Right ventricle myocardium inferior (tissue), 1 donor: ENCODE measurements around the gene CPAMD8. TPM values are rescaled to one million over a fixed set of nuclear protein-coding genes. Genes with fewer than 3 reads are reported as not detected.
"Not testable (repeated sequence)": the region's sequence is repeated elsewhere in the genome, so short reads cannot be mapped to it uniquely, and the experiment has no call there.

ENCODE experiments used
- ATAC-seq: fragments of 200-7000 bp; cut with Tn5 transposase; one replicate; pipeline ENCODE4 v1.9.1; 2020; ENCODE audit warnings: mild to moderate bottlenecking, moderate library complexity
- DNase-seq: peaks from one replicate; pipeline ENCODE4 v3.0.0; 2021; ENCODE audit errors: missing footprints
- intact Hi-C: fragments of 100-400 bp; cut with DNase I; formaldehyde crosslinking; loops from one replicate; pipeline ENCODE4 v1.11.0; 2022
- total RNA-seq: library from RNA; stranded (reverse); fragmentation: NEBNext Ultra II Directional; extraction: Animal tissue kit (Norgen Biotek cat#: 25700); gene quantifications from one replicate; pipeline ENCODE4 v1.2.1, GENCODE V29; 2021
- donor health status: DM: no; HTN: yes; CAD: no; lungs with severe emphysema.

CPAMD8 gene
- total RNA-seq, 1 donor from 2014 or later, result 16.0 TPM

DNA sequence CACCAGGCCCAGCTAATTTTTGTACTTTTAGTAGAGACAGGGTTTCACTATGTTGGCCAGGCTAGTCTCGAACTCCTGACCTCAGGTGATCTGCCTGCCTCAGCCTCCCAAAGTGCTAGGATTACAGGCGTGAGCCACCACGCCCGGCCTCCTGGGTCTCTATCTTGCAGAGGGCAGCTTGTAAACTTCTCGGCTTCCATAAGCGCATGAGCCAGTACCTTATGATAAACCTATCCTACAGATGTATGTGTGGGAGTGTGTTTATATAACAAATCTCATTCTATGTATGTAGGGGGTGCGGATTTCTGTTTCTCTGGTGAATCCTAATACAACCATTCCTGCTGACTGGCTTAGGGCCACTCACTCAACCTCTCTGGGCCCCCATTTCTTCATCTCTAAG is 86.5 kb downstream of the CPAMD8 start:
- not testable (repeated sequence) for ATAC-seq

DNA sequence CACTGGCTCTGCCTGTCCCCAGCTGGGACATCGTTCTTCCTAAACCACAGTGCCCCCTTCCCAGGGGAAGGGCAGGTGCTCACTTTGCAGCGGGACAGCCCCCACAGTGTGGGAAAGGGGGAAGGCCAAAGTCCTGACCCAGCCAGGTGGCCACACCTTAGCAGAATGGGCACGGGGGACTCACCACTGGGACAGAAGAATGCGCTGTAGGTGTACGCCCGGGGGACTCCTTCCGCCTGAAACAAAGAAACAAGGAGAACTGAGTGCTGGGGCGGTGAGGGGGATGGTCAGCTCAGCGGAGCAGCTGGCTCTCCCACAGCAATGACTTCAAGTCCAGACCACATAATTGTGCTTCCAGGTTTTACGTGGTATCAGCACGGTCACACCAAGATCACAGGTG is 88.4 kb downstream of the CPAMD8 start:
- ATAC-seq (no peak), DNase-seq (no peak)
- intact Hi-C loops, result no loop called here

More for the DNA sequence above, 86.5 kb downstream of the CPAMD8 start:
- DNase-seq, intact Hi-C loops: not testable (repeated sequence)

DNA sequence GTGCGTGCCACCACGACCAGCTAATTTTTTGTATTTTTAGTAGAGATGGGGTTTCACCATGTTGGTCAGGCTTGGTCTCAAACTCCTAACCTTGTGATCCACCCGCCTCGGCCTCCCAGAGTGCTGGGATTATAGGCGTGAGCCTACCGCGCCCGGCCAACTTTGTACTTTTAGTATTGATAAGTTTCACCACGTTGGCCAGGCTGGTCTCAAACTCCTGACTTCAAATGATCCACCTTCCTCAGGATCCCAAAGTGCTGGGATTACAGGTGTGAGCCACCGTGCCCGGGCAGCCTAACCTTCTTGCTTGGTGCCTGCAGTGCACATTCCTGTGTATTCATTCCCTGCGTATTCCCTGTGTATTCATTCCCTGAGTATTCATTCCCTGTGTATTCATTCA is 88.8 kb downstream of the CPAMD8 start:
- ATAC-seq, DNase-seq, intact Hi-C loops: not testable (repeated sequence)

DNA sequence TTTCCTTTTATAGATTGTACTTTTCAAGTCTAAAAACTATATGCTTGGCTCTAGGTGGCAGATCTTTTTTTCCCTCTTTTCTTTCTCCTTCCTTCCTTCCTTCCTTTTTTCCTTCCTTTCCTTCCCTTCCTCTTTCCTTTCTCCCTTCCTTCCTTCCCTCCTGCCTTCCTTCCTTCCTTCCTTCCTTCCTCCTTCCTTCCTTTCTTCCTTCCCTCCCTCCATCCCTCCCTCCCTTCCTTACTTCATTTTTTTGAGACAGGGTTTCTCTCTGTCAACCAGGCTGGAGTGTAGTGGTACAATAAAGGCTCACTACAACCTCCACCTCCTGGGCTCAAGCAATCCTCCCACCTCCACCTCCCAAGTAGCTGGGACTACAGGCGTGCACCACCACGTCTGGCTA is 89.7 kb downstream of the CPAMD8 start:
- DNase-seq (no peak), ATAC-seq (no peak)
- intact Hi-C loops, result no loop called here

DNA sequence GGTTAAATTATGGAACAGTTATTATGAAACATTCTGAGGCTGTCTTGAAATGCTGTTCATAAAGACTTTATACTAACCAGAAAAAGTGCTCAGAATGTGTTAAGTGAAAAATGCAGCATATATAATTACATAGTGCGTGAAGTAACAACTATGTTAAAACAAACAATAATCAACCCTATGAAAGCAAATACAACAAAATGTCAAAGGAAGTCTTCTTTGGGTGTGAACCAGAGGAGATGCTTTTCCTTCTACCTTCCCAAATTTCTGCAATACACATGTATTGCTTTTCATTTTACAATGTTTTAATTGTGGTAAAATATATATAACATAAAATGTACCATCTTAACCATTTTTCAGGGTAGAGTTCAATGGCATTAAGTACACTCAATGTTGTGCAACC is 92.1 kb downstream of the CPAMD8 start:
- no peak for ATAC-seq
- intact Hi-C loops, result no loop called here

DNA sequence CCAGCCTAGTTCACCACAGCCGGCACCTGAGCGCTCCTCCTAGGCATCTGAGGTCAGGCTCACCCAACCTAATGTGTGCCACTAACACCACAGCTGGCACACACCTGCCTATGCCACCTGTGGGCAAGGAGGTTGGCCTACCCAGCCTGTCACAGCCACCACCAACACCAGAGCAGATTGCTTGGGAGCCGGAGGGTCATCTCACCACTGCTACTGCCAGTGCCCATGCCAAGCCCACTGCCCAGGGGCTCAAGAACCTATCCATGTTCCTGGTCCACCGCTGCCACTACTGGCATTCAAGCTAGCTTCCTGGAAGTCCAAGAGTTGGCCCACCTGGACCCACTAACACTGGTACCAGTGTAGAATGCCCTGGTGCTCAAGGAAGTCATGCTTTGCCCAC is 95.3 kb downstream of the CPAMD8 start:
- no peak for DNase-seq
- ATAC-seq, result no peak
- intact Hi-C loops, result no loop called here

More for the DNA sequence above, 92.1 kb downstream of the CPAMD8 start:
- no peak for DNase-seq

DNA sequence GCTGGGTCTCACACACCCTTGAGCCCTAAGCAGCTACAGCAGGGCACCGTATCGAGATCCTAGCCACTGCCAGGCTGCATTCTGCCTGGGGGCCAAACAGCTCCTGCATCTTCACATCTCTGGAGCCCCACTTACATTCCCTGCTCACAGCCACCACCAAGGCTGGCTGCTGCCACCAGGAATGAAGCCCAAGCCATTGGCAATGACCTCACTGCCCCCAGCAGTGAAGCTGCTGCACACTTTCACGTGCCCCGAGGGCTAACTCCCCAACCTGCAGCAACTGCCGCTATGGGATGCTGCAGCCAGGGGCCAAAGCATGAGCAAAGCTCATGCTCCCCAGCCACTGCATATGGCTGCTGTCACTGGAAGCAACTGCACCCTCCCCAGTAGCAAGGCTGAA is 95.9 kb downstream of the CPAMD8 start:
- intact Hi-C loops, result no loop called here
- ATAC-seq (no peak), DNase-seq (no peak)

DNA sequence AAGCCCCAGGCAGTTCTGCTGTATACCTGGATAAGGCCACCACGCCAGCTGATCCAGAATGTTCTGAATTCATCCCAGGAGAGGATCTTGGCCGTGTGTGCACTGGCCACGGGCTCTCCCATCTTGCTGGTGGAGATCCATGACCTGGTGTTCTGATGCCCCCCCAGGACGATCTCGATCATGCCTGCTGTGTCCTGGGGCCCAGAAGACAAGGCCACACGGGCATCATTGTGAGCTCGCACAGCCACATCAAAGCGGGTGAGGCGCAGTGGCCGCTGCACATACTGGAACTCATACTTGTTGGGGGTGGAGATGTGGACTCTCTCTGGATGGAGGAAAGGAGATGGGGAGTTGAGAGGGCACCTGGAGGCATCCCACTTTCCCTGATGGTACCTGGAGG is 97.7 kb downstream of the CPAMD8 start:
- ATAC-seq (no peak), DNase-seq (no peak)
- intact Hi-C loops, result no loop called here

DNA sequence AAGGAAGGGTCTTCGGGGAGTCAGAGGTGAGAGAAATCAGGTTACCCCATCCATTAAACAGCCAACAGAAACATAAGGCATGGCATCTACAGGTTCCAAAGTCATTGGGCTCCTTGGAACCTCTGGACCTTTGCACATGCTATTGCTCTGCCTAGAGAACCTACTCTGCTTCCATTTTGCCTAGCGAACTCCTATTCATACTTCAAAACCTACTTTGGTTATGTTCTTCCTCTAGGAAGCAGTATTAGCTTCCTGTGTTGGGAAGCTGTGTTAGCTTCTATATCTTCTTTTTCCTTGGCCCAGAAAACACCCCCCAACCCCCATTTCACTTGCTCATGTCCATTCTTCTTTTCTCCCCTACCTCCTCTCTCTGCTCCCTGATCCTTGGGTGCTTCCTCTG is 98.3 kb downstream of the CPAMD8 start:
- intact Hi-C loops, result no loop called here
- no peak for DNase-seq
- ATAC-seq, result no peak

DNA sequence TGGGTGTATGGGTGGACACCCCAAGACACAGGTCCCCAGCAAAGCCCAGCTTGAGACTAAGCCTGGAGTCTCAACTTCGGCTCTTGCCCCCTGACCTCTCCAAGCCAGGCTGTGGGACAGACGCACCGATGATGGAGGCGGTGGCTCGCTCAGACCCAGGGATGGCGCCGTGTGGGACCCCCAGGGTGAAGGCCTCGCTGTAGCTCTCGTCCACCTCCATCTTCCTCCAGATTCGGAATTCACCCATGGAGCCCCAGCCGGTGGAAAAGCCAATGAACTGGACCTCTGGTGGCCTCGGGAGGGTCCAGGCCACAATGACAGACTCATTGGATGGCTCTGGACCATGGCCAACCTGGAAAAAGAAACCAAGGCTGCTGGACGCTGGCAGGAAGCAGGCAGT is 98.7 kb downstream of the CPAMD8 start:
- intact Hi-C loops, result no loop called here
- DNase-seq (no peak), ATAC-seq (no peak)

DNA sequence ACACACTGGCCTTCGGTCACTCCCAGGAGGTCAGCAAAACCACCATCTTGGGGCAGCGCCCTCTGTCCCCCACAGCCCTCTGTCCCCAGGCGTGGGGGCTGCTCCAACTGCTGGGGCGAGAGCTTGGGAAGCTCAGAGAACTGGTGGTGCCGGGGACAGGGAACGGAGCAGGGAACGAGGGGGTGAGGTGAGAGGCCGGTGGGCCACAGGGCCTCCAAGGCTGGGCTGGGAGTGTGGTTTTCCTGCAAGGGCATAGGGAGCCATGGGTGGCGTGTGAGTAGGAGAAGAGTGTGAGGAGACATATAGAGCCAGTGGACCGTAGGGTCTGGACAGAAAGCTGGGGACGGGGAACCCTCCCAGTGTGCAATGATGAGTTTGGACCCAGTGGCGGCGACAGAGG is 103.7 kb downstream of the CPAMD8 start:
- no peak for DNase-seq

DNA sequence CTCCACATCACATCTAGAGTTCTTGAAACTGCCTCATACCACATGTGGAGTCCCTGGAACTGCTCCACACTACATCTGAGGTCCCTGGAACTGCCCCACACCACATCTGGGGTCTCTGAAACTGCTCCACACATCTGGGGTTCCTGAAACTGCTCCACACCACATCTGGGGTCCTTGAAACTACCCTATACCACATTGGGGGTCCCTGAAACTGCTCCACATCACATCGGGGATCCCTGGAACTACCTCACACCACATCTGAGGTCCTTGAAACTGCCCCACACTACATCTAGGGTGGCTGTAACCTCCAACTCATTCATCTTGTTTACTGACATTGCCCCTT is 104.0 kb downstream of the CPAMD8 start:
- intact Hi-C loops, result no loop called here
- DNase-seq, result no peak
- ATAC-seq, result no peak

More for the DNA sequence above, 103.7 kb downstream of the CPAMD8 start:
- intact Hi-C loops, result no loop called here
- ATAC-seq, result no peak

DNA sequence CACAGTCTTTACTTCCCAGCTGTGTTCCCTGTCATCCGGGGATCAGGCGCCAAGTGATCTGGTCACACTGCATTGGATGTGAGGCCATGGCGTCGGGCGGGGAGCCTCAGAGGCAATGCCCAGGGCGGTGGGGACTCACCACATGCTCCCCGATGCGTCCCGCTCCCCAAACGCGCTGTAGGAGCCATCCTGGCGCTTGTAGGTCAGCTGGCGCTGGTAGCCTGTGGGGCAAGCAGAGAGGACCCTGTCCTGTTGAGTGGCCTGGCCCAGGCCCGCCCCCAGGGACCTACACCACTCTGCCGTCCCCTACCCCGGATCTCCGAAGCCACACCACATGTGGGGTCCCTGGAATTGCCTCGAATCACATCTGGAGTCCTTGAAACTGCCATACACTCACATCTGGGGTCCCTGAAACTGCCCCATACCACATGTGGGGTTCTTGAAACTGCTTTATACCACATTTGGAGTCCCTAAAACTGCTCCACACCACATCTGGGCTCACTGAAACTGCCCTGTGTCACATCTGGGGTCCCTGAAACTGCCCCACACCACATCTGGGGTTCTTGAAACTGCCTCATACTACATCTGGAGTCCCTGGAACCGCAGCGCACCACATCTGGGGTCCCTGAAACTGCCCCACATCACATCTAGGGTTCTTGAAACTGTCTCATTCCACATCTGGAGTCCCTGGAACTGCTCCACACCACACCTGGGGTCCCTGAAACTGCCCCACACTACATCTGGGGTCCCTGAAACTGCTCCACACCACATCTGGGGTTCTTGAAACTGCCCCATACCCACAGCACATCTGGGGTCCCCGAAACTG is 104.6 kb downstream of the CPAMD8 start:
- intact Hi-C loops, result no loop called here
- ATAC-seq (no peak), DNase-seq (no peak)

DNA sequence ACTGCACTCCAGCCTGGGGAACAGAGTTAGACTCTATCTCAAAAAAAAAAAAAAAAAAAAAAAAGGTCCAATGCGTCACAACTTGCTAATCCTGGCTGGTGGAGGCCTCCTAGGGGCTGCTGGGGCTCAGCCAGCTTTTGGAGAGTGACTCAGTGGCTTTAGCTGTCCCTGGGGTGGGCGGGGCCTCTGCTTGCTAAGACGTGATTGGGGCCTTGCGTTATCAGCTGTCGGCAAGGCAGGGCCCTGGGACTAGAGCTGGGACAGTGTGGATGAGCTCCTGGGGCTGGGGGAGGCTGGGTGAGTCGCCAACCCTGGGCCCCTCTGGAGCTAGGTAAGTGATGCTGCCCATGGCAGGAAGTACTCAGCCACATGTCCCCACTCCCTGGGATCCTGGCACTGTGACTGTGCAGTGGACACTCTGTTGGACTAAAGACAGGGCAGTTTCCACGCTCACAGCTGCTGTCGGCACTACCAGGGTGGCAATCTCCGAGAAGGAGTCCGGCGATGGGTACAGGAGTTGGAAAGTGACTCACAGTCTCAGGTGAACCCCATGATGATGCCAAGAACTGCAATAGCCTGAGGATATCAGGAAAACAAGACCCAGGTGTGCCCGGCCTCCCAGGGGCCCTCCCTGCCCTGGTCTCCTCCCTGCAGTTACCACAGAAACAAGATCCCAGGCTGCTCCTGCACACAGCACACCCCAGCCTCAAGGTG is 105.6 kb downstream of the CPAMD8 start:
- intact Hi-C loops, result no loop called here
- ATAC-seq (no peak), DNase-seq (no peak)

DNA sequence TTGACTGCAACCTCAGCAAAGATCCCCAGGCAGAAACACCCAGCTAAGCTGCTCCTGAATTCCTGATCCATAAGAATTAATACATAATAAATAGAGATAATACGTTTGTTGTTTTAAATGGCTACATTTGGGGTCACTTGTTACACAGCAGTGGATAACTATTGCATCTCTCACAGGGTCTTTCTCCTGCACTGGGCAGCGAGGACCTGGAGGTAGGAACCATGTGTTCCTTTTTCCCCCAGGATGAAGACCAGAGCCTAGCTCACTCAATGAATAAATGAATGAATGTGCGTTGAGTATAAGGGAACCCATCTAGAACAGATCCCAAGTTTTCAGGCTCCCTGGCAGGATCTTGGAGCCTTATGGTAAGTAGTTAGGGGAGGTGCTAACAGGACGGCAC is 107.1 kb downstream of the CPAMD8 start:
- intact Hi-C loops, result no loop called here
- DNase-seq (no peak), ATAC-seq (no peak)

DNA sequence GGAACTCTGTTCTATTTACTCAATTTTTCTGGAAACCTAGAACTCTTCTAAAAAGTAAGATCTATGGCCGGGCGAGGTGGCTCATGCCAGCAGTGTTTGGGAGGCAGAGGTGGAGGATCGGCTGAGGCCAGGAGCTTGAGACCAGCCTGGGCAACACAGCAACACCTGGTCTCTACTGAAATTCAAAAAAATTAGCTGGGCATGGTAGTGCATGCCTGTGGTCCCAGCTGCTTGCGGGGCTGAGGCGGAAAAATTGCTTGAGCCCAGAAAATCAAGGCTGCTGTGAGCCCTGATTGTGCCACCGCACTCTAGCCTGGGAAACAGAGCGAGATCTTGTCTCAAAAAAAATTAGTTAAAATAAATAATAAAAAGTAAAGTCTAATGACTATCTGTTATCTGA is 109.2 kb downstream of the CPAMD8 start:
- intact Hi-C loops, result no loop called here
- ATAC-seq (no peak), DNase-seq (no peak)

DNA sequence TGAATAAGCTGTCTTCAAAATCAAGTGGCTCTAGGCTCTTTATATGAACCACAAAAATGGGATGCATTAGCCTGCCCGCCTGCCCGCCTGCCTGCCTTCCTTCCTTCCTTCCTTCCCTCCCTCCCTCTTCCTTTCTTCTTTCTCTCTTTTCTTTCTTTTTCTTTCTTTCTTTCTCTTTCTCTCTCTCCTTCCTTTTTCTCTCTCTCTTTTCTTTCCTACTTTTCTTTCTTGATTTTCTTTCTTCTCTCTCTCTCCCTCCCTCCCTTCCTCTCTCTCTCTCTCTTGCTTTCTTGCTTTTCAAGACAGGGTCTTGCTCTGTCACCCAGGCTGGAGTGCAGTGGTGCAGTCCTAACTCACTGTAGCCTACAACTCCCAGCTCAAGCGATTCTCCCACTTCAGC is 110.9 kb downstream of the CPAMD8 start:
- ATAC-seq (no peak), DNase-seq (no peak)
- intact Hi-C loops, result no loop called here

DNA sequence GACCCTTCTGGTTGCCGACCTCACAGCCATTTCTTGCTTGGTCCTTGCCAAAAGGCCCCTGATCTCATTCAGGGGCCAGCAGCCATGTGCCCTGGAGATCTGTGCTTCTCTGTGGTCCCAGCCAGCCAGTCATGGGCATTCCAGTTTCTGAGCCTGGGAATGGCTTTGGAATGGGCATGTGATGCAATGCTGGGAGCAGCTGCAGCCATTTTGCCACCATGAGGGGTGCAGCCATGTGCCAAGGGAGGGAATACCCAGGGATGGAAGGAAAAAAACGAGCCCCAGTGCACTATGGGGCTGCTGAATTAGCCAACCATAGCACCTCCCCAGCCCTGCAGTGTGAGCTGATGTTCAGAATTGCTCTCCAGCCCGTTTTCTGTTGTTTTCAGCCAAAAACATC is 111.5 kb downstream of the CPAMD8 start:
- intact Hi-C loops, result no loop called here
- ATAC-seq, result no peak
- DNase-seq, result no peak

DNA sequence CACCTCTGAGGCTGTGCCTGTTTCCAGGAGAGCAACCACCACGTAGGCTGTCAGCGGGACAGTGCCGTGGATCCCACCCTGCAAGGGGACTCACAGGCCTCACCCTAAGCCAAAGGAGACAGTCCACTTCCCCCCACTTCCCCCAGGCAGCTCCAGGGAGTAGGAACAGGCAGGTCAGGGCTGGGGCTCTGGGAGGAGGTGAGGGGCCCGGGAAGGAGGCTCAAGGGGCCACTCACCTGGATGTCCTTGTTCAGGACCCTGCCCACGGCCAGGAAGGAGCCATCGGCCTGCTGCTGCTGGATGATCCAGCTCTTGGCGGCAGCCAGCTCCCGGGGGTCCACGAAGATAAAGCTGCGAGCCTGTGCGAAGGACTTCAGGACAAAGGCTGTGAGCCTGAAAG is 112.2 kb downstream of the CPAMD8 start:
- intact Hi-C loops, result no loop called here
- DNase-seq, result no peak
- no peak for ATAC-seq

DNA sequence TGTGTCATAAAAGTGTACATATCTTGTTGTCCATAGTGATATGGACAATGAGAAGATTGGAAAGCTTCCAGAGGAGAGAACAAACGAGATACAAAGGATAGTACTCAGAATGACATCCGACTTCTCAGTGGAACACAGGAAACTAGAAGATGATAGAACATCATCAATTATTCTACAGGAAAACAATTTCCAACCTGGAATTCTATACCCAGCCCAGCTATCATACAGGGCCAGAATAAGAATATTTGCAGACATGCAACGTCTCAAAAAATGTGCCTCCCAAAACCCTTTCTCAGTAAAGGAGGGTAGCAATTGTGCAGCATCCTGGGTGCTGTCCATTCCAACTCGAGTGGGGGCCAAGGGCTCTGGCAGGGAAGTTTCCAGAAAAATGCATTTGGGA is 113.8 kb downstream of the CPAMD8 start:
- ATAC-seq, result no peak
- intact Hi-C loops, result no loop called here
- DNase-seq, result no peak

DNA sequence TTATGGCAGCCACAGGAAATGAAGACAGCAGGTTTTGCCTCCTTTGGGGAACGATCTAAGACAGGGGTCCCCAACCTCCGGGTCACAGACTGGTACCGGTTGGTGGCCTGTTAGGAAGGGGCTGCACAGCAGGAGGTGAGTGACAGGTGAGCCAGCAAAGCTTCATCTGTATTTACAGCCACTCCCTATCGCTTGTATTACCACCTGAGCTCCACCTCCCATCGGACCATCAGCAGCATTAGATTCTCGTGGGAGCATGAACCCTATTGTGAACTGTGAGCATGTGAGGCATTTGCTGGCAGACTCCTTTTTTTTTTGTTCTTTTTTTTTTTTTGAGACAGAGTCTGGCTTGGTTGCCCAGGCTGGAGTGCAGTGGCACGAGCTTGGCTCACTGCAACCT is 115.6 kb downstream of the CPAMD8 start:
- intact Hi-C loops, result no loop called here
- ATAC-seq, result no peak

More for the DNA sequence above, 115.6 kb downstream of the CPAMD8 start:
- no peak for DNase-seq
